ENCODE data around the gene ECT2.

- TF ChIP-seq CTCF (IDR thresholded peaks at IDR 0.05; ENCODE audit: control extremely low read depth in 1 of 3, insufficient read depth in 1 of 3, low read depth in 1 of 3, low read length in 3 of 3) (no peak), SUZ12 (IDR thresholded peaks at IDR 0.05; ENCODE audit: low read length) (no peak), POLR2A (IDR thresholded peaks at IDR 0.05; ENCODE audit: control extremely low read depth in 1 of 2, low read depth in 2 of 2, low read length in 2 of 2) (no peak), EZH2 (IDR thresholded peaks at IDR 0.05; ENCODE audit: low read depth, low read length, severe bottlenecking) (no peak), CBX8 (IDR thresholded peaks at IDR 0.05; ENCODE audit: borderline replicate concordance, low read depth, low read length) (no peak), USF2 (IDR thresholded peaks at IDR 0.05; ENCODE audit: low read length) (no peak), GTF2F1 (IDR thresholded peaks at IDR 0.05; ENCODE audit: borderline replicate concordance, low read depth, low read length) (no peak), SIX5 (IDR thresholded peaks at IDR 0.05; ENCODE audit: low read depth, low read length) (no peak), RNF2 (IDR thresholded peaks at IDR 0.05; ENCODE audit: borderline replicate concordance, low read depth, low read length, missing control alignments, poor library complexity, severe bottlenecking) (no peak), EP300 (IDR thresholded peaks at IDR 0.05; ENCODE audit: borderline replicate concordance in 1 of 2, low read depth in 2 of 2, low read length in 2 of 2) (no peak), YY1 (IDR thresholded peaks at IDR 0.05; ENCODE audit: low read depth, low read length) (peak; percentile 92), ATF3 (IDR thresholded peaks at IDR 0.05; ENCODE audit: insufficient read depth, low read depth, low read length) (no peak)
Measured at GRCh38 chr3:172853921-172854666, 103.6 kb downstream of the ECT2 start.
